Measurements from ENCODE around the gene IKZF2. TPM values are rescaled to one million over a fixed set of nuclear protein-coding genes. Genes with fewer than 3 reads are reported as not detected.

Gene IKZF2
- total and polyA plus RNA-seq, 2 experiments from 2014 or later, result 2.6 to 10.1 TPM

- Histone ChIP-seq H3K9me2 (ENCODE audit: insufficient read depth) (peaks cover 8% of the 10 kb centered on the region; the same call in 1 of the 2 replicates), H3K79me2 (replicated peaks; ENCODE audit: insufficient read depth) (no peaks in the 10 kb centered on the region), H3F3A (replicated peaks; ENCODE audit: low read depth) (no peaks in the 10 kb centered on the region), H3K4me3 (no peak overlapping the region), H4K20me1 (replicated peaks; ENCODE audit: insufficient read depth) (no peaks in the 10 kb centered on the region), H3K36me3 (ENCODE audit: insufficient read depth) (no peaks in the 10 kb centered on the region), H3K27ac (ENCODE audit: low read depth) (no peak overlapping the region), H3K4me1 (ENCODE audit: insufficient read depth) (peaks cover 8% of the 10 kb centered on the region; the same call in 1 of the 2 replicates), H2AFZ (no peak overlapping the region), H3K27me3 (ENCODE audit: insufficient read depth) (no peaks in the 10 kb centered on the region), H3K4me2 (no peak overlapping the region)
- H3K27me3 Mint-ChIP-seq (ENCODE audit: insufficient read depth, low read depth, poor library complexity), result no peaks in the 10 kb centered on the region
- DNase-seq (ENCODE audit: low spot score), result no peak
- no peaks in the 10 kb centered on the region for H3K9me3 Mint-ChIP-seq
- H3K4me1 Mint-ChIP-seq, result peaks cover 12% of the 10 kb centered on the region; the same call in 2 of the 3 replicates
- H3K4me3 Mint-ChIP-seq, result no peak overlapping the region
- H3K27ac Mint-ChIP-seq, result no peak overlapping the region; the same call in 1 of the 2 replicates
- ATAC-seq, result no peak
- TF ChIP-seq NANOG (IDR thresholded peaks at IDR 0.05; ENCODE audit: borderline replicate concordance) (no peak), ZNF462 (CRISPR knock-in tag; IDR thresholded peaks at IDR 0.05) (no peak), ZNF114 (CRISPR knock-in tag; IDR thresholded peaks at IDR 0.05) (no peak), CTCF (conservative IDR thresholded peaks at IDR 0.05; ENCODE audit: low read depth in 2 of 2) (no peak), POLR2AphosphoS5 (IDR thresholded peaks at IDR 0.05; ENCODE audit: low read depth) (no peak), EZH2 (IDR thresholded peaks at IDR 0.05; ENCODE audit: low read depth, unreplicated experiment) (no peak), STAT1 (IDR thresholded peaks at IDR 0.05; ENCODE audit: unreplicated experiment) (no peak), JUNB (IDR thresholded peaks at IDR 0.05; ENCODE audit: unreplicated experiment) (no peak), ZNF331 (CRISPR knock-in tag; IDR thresholded peaks at IDR 0.05; ENCODE audit: low read depth) (no peak), CREB1 (CRISPR knock-in tag; IDR thresholded peaks at IDR 0.05; ENCODE audit: low read depth) (no peak), ETS1 (IDR thresholded peaks at IDR 0.05) (no peak), EZH2phosphoT487 (IDR thresholded peaks at IDR 0.05; ENCODE audit: unreplicated experiment) (no peak)
- TF ChIP-seq, protein P1, sequence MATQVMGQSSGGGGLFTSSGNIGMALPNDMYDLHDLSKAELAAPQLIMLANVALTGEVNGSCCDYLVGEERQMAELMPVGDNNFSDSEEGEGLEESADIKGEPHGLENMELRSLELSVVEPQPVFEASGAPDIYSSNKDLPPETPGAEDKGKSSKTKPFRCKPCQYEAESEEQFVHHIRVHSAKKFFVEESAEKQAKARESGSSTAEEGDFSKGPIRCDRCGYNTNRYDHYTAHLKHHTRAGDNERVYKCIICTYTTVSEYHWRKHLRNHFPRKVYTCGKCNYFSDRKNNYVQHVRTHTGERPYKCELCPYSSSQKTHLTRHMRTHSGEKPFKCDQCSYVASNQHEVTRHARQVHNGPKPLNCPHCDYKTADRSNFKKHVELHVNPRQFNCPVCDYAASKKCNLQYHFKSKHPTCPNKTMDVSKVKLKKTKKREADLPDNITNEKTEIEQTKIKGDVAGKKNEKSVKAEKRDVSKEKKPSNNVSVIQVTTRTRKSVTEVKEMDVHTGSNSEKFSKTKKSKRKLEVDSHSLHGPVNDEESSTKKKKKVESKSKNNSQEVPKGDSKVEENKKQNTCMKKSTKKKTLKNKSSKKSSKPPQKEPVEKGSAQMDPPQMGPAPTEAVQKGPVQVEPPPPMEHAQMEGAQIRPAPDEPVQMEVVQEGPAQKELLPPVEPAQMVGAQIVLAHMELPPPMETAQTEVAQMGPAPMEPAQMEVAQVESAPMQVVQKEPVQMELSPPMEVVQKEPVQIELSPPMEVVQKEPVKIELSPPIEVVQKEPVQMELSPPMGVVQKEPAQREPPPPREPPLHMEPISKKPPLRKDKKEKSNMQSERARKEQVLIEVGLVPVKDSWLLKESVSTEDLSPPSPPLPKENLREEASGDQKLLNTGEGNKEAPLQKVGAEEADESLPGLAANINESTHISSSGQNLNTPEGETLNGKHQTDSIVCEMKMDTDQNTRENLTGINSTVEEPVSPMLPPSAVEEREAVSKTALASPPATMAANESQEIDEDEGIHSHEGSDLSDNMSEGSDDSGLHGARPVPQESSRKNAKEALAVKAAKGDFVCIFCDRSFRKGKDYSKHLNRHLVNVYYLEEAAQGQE (IDR thresholded peaks at IDR 0.05; ENCODE audit: unreplicated experiment), result no peak
- H3K36me3 Mint-ChIP-seq (ENCODE audit: low read depth), result no peaks in the 10 kb centered on the region
Observed at GRCh38 chr2:212959471-212960117, 191.8 kb downstream of the IKZF2 start.
